ENCODE data around the gene DBF4. TPM values are rescaled to one million over a fixed set of nuclear protein-coding genes. Genes with fewer than 3 reads are reported as not detected.
A peak's percentile ranks its signal among the peaks of the same experiment; 100 is the strongest.
"Not testable (repeated sequence)": the region's sequence is repeated elsewhere in the genome, so short reads cannot be mapped to it uniquely, and the experiment has no call there.

DBF4 gene
- total RNA-seq, 2 donors from 2014 or later: 11.0 to 24.9 TPM

- H3K9me3 ChIP-seq: no peaks in the 10 kb centered on the region
- DNase-seq (ENCODE audit: low spot score): no peak
- H3K36me3 ChIP-seq: no peaks in the 10 kb centered on the region
- H3K4me3 ChIP-seq: no peak overlapping the region
- H3K27ac ChIP-seq: no peak overlapping the region
- WGBS: 93% methylated on average over 4 of the region's 4 CpGs
- H3K27me3 ChIP-seq (replicated peaks; ENCODE audit: insufficient read depth): no peaks in the 10 kb centered on the region
- no peaks in the 10 kb centered on the region for H3K4me1 ChIP-seq (replicated peaks)
- intact Hi-C loops (cut with DNase I): no loop called here
- TF ChIP-seq CTCF (IDR thresholded peaks at IDR 0.05): no peak
- no peak for TF ChIP-seq POLR2AphosphoS5 (IDR thresholded peaks at IDR 0.05)
- TF ChIP-seq POLR2A (IDR thresholded peaks at IDR 0.05): no peak
These were observed 6.1 kb downstream of the DBF4 start for GRCh38 chr7:87882151-87882937.

GRCh38 chr7:87885018-87885417, 8.7 kb downstream of the DBF4 start:
- no peaks in the 10 kb centered on the region for H3K36me3 ChIP-seq
- WGBS: 86% methylated on average over 2 of the region's 2 CpGs

GRCh38 chr7:87886875-87887274, 10.6 kb downstream of the DBF4 start:
- Histone ChIP-seq H3K4me3 (no peak overlapping the region), H3K4me1 (replicated peaks) (no peaks in the 10 kb centered on the region), H3K27me3 (replicated peaks; ENCODE audit: insufficient read depth) (no peaks in the 10 kb centered on the region), H3K36me3 (no peaks in the 10 kb centered on the region), H3K9me3 (no peaks in the 10 kb centered on the region), H3K27ac (no peak overlapping the region)
- intact Hi-C loops (cut with DNase I): loop anchor here (5.0 kb wide), 2 partner anchors 90 to 470 kb away; no protein-coding TSS in a partner anchor
- TF ChIP-seq CTCF (IDR thresholded peaks at IDR 0.05) (peak in 3 of 4 experiments; percentile 48 to 51 (median 50)), POLR2A (IDR thresholded peaks at IDR 0.05) (no peak)
- DNase-seq (ENCODE audit: low spot score): no peak

More at GRCh38 chr7:87885018-87885417, 8.7 kb downstream of the DBF4 start:
- Histone ChIP-seq H3K27ac (no peak overlapping the region), H3K4me1 (replicated peaks) (no peaks in the 10 kb centered on the region), H3K9me3 (no peaks in the 10 kb centered on the region), H3K4me3 (no peak overlapping the region), H3K27me3 (replicated peaks; ENCODE audit: insufficient read depth) (no peaks in the 10 kb centered on the region)
- TF ChIP-seq POLR2AphosphoS5 (IDR thresholded peaks at IDR 0.05) (no peak), CTCF (IDR thresholded peaks at IDR 0.05) (peak in 1 of 4 experiments; percentile 14)
- no peak for DNase-seq (ENCODE audit: low spot score)
- intact Hi-C loops (cut with DNase I): loop anchor here (5.0 kb wide), 2 partner anchors 88 to 468 kb away; no protein-coding TSS in a partner anchor

- WGBS: 94% methylated on average over 2 of the region's 2 CpGs
- intact Hi-C loops (cut with DNase I): no loop called here
- no peaks in the 10 kb centered on the region for H3K36me3 ChIP-seq
- H3K9me3 ChIP-seq: no peaks in the 10 kb centered on the region
- no peaks in the 10 kb centered on the region for H3K4me1 ChIP-seq (replicated peaks)
- no peak overlapping the region for H3K4me3 ChIP-seq
- TF ChIP-seq POLR2AphosphoS5 (IDR thresholded peaks at IDR 0.05) (no peak), POLR2A (IDR thresholded peaks at IDR 0.05) (no peak), CTCF (IDR thresholded peaks at IDR 0.05) (no peak)
- no peak overlapping the region for H3K27ac ChIP-seq
- no peak for DNase-seq (ENCODE audit: low spot score)
- H3K27me3 ChIP-seq (replicated peaks; ENCODE audit: insufficient read depth): no peaks in the 10 kb centered on the region
These were observed 19.1 kb downstream of the DBF4 start for GRCh38 chr7:87895363-87895762.

GRCh38 chr7:87899255-87899654, 23.0 kb downstream of the DBF4 start:
- H3K27me3 ChIP-seq (replicated peaks; ENCODE audit: insufficient read depth): no peaks in the 10 kb centered on the region
- H3K36me3 ChIP-seq: no peaks in the 10 kb centered on the region
- intact Hi-C loops (cut with DNase I): no loop called here
- 98% methylated on average over 2 of the region's 2 CpGs for WGBS
- no peak overlapping the region for H3K4me3 ChIP-seq
- no peaks in the 10 kb centered on the region for H3K9me3 ChIP-seq
- no peak for DNase-seq (ENCODE audit: low spot score)
- H3K27ac ChIP-seq: no peak overlapping the region
- H3K4me1 ChIP-seq (replicated peaks): no peaks in the 10 kb centered on the region
- no peak for TF ChIP-seq POLR2A (IDR thresholded peaks at IDR 0.05)
- TF ChIP-seq CTCF (IDR thresholded peaks at IDR 0.05): no peak
- TF ChIP-seq POLR2AphosphoS5 (IDR thresholded peaks at IDR 0.05): no peak

- H3K27ac ChIP-seq; intact Hi-C loops (cut with DNase I): not testable (repeated sequence)
These were observed 31.0 kb downstream of the DBF4 start for GRCh38 chr7:87907136-87907906.

GRCh38 chr7:87908814-87909213, 32.5 kb downstream of the DBF4 start:
- H3K27ac ChIP-seq; H3K4me3 ChIP-seq; DNase-seq (ENCODE audit: low spot score); H3K9me3 ChIP-seq; H3K27me3 ChIP-seq (replicated peaks; ENCODE audit: insufficient read depth); H3K36me3 ChIP-seq; H3K4me1 ChIP-seq (replicated peaks); intact Hi-C loops (cut with DNase I): not testable (repeated sequence)
- WGBS: 98% methylated on average over 4 of the region's 4 CpGs

More at GRCh38 chr7:87907136-87907906, 31.0 kb downstream of the DBF4 start:
- DNase-seq (ENCODE audit: low spot score); H3K9me3 ChIP-seq; H3K4me1 ChIP-seq (replicated peaks); H3K27me3 ChIP-seq (replicated peaks; ENCODE audit: insufficient read depth); H3K36me3 ChIP-seq; H3K4me3 ChIP-seq: not testable (repeated sequence)
- 72% methylated on average over 3 of the region's 3 CpGs for whole genome bisulfite sequencing
